NCI-H345 treated with DMSO at 0.1 percent for 48 hours (cell line): Measurements from ENCODE around the gene SPRING1.
"Not testable (repeated sequence)": the region's sequence is repeated elsewhere in the genome, so short reads cannot be mapped to it uniquely, and the experiment has no call there.

ENCODE experiments used
- DNase-seq: peaks from one replicate; lab custom pipeline; 2025; ENCODE audit not compliant: unreplicated experiment; lab: John Stamatoyannopoulos, UW

SPRING1 gene

GRCh38 chr12:116737774-116738657 is at the start of gene SPRING1, which contains the start of gene RNFT2:
Gene SPRING1 (minus strand): TSS chr12:116738069. CDS start chr12:116737900, 169 bp downstream.
Gene RNFT2 (plus strand): TSS chr12:116738315. CDS start chr12:116740498, 2,183 bp downstream.
- DNase-seq: peak; percentile 97

- no peak for DNase-seq
Measured at GRCh38 chr12:116784238-116784612, 46.4 kb upstream of the SPRING1 start.

GRCh38 chr12:116783525-116784237 is 45.8 kb upstream of the SPRING1 start:
- no peak for DNase-seq

GRCh38 chr12:116780942-116781341 is 43.1 kb upstream of the SPRING1 start:
- no peak for DNase-seq

GRCh38 chr12:116779597-116779996 is 41.7 kb upstream of the SPRING1 start:
- no peak for DNase-seq

- DNase-seq: no peak
Measured at GRCh38 chr12:116777245-116777644, 39.4 kb upstream of the SPRING1 start.

GRCh38 chr12:116774020-116774419 is 36.2 kb upstream of the SPRING1 start:
- DNase-seq: no peak

- no peak for DNase-seq
Measured at GRCh38 chr12:116773276-116773731, 35.4 kb upstream of the SPRING1 start.

- no peak for DNase-seq
Measured at GRCh38 chr12:116771651-116772050, 33.8 kb upstream of the SPRING1 start.

- DNase-seq: no peak
Measured at GRCh38 chr12:116766746-116767145, 28.9 kb upstream of the SPRING1 start.

- DNase-seq: no peak
Measured at GRCh38 chr12:116766285-116766684, 28.4 kb upstream of the SPRING1 start.

- no peak for DNase-seq
Measured at GRCh38 chr12:116765271-116765670, 27.4 kb upstream of the SPRING1 start.

GRCh38 chr12:116761499-116761898 is 23.6 kb upstream of the SPRING1 start:
- DNase-seq: no peak

- no peak for DNase-seq
Measured at GRCh38 chr12:116760622-116761020, 22.8 kb upstream of the SPRING1 start.

- no peak for DNase-seq
Measured at GRCh38 chr12:116759783-116760621, 22.1 kb upstream of the SPRING1 start.

- DNase-seq: not testable (repeated sequence)
Measured at GRCh38 chr12:116754783-116755182, 16.9 kb upstream of the SPRING1 start.

- DNase-seq: not testable (repeated sequence)
Measured at GRCh38 chr12:116754097-116754496, 16.2 kb upstream of the SPRING1 start.

- no peak for DNase-seq
Measured at GRCh38 chr12:116750298-116750697, 12.4 kb upstream of the SPRING1 start.

- no peak for DNase-seq
Measured at GRCh38 chr12:116749884-116750283, 12.0 kb upstream of the SPRING1 start.

- DNase-seq: no peak
Measured at GRCh38 chr12:116745554-116745953, 7.7 kb upstream of the SPRING1 start.

GRCh38 chr12:116744766-116745165 is 6.9 kb upstream of the SPRING1 start:
- no peak for DNase-seq
